HepG2 (cell line): Measurements from ENCODE around the gene AIP. TPM values are rescaled to one million over a fixed set of nuclear protein-coding genes. Genes with fewer than 3 reads are reported as not detected.

Experiments used
- ATF1 ChIP-seq: IDR thresholded peaks from 2 replicates; pipeline ENCODE4 v1.6.1; 2016; ENCODE audit warnings: mild to moderate bottlenecking, control low read depth
- CREB1 ChIP-seq, 2 experiments: fragments of 450-650 bp in 1 of 2; IDR thresholded peaks; 2 replicates each; pipeline ENCODE4 v1.6.1; 2016 to 2017; ENCODE audit warnings: control low read depth in 1 of 2, mild to moderate bottlenecking in 1 of 2, missing compliant biosample characterization in 1 of 2, missing genetic modification characterization in 1 of 2
- IRX3 ChIP-seq: sonication (generic); formaldehyde crosslinking; IDR thresholded peaks from 2 replicates; pipeline ENCODE4 v1.8.1; 2023; ENCODE audit warnings: mild to moderate bottlenecking, low read depth, missing genetic modification reagents, borderline replicate concordance
- MED1 ChIP-seq: sonication (generic); formaldehyde crosslinking; IDR thresholded peaks from 2 replicates; pipeline ENCODE4 v1.4.0; 2020; ENCODE audit warnings: missing genetic modification reagents
- MEIS1 ChIP-seq: sonication (generic); formaldehyde crosslinking; IDR thresholded peaks from 2 replicates; pipeline ENCODE4 v1.9.0; 2021; ENCODE audit warnings: mild to moderate bottlenecking, missing genetic modification reagents, moderate library complexity, borderline replicate concordance
- MTF1 ChIP-seq: sonication (generic); formaldehyde crosslinking; IDR thresholded peaks from 2 replicates; pipeline ENCODE4 v1.5.0; 2020; ENCODE audit warnings: missing genetic modification reagents
- MYC ChIP-seq: sonication (generic); formaldehyde crosslinking; IDR thresholded peaks from 2 replicates; pipeline ENCODE4 v1.9.0; 2021; ENCODE audit warnings: missing genetic modification reagents, borderline replicate concordance
- NRL ChIP-seq: sonication (generic); formaldehyde crosslinking; IDR thresholded peaks from 2 replicates; pipeline ENCODE4 v1.5.0; 2020; ENCODE audit warnings: missing genetic modification reagents, mild to moderate bottlenecking, moderate library complexity, borderline replicate concordance
- ZBTB38 ChIP-seq: sonication (generic); formaldehyde crosslinking; IDR thresholded peaks from 2 replicates; pipeline ENCODE4 v1.5.1; 2020; ENCODE audit warnings: mild to moderate bottlenecking, missing genetic modification reagents
- ZFP36L2 ChIP-seq: sonication (generic); formaldehyde crosslinking; IDR thresholded peaks from 2 replicates; pipeline ENCODE4 v1.4.0; 2020; ENCODE audit warnings: missing genetic modification reagents
- ZKSCAN8 ChIP-seq: IDR thresholded peaks from 2 replicates; pipeline ENCODE4 v1.6.1; 2016; ENCODE audit warnings: borderline replicate concordance, missing genetic modification reagents, missing compliant biosample characterization
- ZNF331 ChIP-seq: sonication (generic); formaldehyde crosslinking; IDR thresholded peaks from 2 replicates; pipeline ENCODE4 v1.4.0; 2020; ENCODE audit warnings: missing genetic modification reagents
- ZNF737 ChIP-seq: sonication (generic); formaldehyde crosslinking; IDR thresholded peaks from 2 replicates; pipeline ENCODE4 v1.5.0; 2020; ENCODE audit warnings: missing genetic modification reagents, mild to moderate bottlenecking, borderline replicate concordance
- ZNF75D ChIP-seq: sonication (generic); formaldehyde crosslinking; IDR thresholded peaks from 2 replicates; pipeline ENCODE4 v1.8.1; 2023; ENCODE audit warnings: missing genetic modification reagents, mild to moderate bottlenecking, borderline replicate concordance
- polyA plus RNA-seq, 8 experiments: library from polyadenylated mRNA; depleted of rRNA in 3 of 8; stranded (reverse) in 7 of 8; unstranded in 1 of 8; fragments of >200 nt; fragmentation: Illumina TruSeq in 4 of 8; extraction: Trizol in 4 of 8; gene quantifications; 2 replicates each; pipeline versions ENCODE4 v1.2.1 to v1.2.3, GENCODE V29; 2011 to 2016; ENCODE audit warnings: low read depth in 4 of 8, missing spikeins in 1 of 8, mixed read lengths in 1 of 8; ENCODE audit not compliant: insufficient read depth in 1 of 8
- total RNA-seq, 5 experiments: library from RNA; depleted of rRNA; stranded (reverse); fragments of >200 nt; fragmentation: Illumina TruSeq; extraction: Trizol; gene quantifications; 2 replicates each; pipeline ENCODE4 v1.2.3, GENCODE V29; 2016; ENCODE audit warnings: low read depth in 1 of 5
- TF ChIP-seq, protein P1 (sequence below): sonication (generic); formaldehyde crosslinking; IDR thresholded peaks from 2 replicates; pipeline ENCODE4 v1.9.0; 2021; ENCODE audit warnings: missing genetic modification reagents, mild to moderate bottlenecking, borderline replicate concordance
- TF ChIP-seq, protein P2 (sequence below): sonication (generic); formaldehyde crosslinking; IDR thresholded peaks from 2 replicates; pipeline ENCODE4 v1.4.0; 2020; ENCODE audit warnings: missing genetic modification reagents, mild to moderate bottlenecking, borderline replicate concordance
- TF ChIP-seq, protein P3 (sequence below): IDR thresholded peaks from 2 replicates; pipeline ENCODE4 v1.6.1; 2016; ENCODE audit warnings: low read depth, missing genetic modification reagents, missing compliant biosample characterization
- TF ChIP-seq, protein P4 (sequence below): IDR thresholded peaks from 2 replicates; pipeline ENCODE4 v1.6.1; 2016

The AIP gene
- total and polyA plus RNA-seq, 2 of the 13 experiments (the other 11 are each of a cell fraction or from before 2014, with no cell fraction given): 51.8 to 110 TPM

DNA sequence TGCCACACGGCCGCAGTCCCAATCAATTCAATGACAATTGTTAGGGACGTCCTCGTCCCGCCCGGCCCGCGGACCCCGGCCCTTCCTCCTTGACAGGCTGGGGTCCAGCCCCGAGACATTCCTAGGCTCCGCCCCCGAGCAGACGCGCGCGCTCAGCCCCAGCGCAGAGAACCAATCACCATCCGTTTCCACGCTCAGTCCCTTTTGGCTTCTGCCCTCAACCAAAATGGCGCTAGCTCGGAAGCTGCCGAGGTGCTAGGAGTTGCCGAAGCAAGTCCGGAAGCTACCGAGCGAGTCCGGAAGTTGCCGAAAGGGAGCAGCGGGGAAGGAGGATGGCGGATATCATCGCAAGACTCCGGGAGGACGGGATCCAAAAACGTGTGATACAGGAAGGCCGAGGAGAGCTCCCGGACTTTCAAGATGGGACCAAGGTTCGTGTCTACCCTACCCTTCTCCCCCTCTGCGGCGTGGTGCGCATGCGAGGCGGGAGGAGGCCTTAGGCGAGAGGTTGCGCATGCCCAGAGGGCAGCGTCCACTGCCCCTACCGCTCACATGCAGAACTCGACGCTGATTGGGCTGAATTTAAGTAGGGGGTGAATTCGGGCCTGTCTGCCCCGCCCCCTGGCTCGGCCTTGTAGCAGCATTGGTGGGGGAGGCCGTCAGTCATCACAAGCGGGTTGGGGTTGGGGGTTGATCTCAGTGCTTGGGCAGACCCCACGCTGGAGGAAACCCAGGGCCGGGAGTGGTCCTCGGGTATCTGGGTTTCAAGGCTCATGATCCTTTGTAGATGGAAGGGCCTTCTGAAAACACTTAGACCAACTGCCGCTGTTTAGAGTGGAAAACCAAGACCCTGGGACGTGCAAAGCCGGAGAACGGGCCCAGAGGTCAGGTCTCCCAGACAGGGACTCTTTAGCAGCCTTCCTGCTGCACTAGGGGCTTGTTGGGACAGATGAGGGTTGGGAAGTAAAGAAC lies at the start of gene AIP (continued):
- TF ChIP-seq ZFP36L2 (CRISPR knock-in tag) (no peak), ZNF75D (peak; percentile 97; the same call in 1 of the 2 replicates), ZKSCAN8 (CRISPR knock-in tag) (no peak; the same call in 1 of the 2 replicates), ZNF737 (CRISPR knock-in tag) (no peak), ATF1 (CRISPR knock-in tag) (peak; percentile 82), MYC (peak; percentile 78), CREB1 (IDR thresholded peaks at IDR 0.05) (peak; percentile 45; the same call in 1 of the 2 replicates), CREB1 (CRISPR knock-in tag; IDR thresholded peaks at IDR 0.05) (peak; percentile 91), MEIS1 (peak; percentile 95), ZBTB38 (peak; percentile 95), IRX3 (CRISPR knock-in tag) (peak; percentile 99), NRL (peak; percentile 99), MED1 (CRISPR knock-in tag) (peak; percentile 68), ZNF331 (peak; percentile 89; the same call in 1 of the 2 replicates), MTF1 (CRISPR knock-in tag) (no peak; the same call in 1 of the 2 replicates)
- TF ChIP-seq, protein P1, sequence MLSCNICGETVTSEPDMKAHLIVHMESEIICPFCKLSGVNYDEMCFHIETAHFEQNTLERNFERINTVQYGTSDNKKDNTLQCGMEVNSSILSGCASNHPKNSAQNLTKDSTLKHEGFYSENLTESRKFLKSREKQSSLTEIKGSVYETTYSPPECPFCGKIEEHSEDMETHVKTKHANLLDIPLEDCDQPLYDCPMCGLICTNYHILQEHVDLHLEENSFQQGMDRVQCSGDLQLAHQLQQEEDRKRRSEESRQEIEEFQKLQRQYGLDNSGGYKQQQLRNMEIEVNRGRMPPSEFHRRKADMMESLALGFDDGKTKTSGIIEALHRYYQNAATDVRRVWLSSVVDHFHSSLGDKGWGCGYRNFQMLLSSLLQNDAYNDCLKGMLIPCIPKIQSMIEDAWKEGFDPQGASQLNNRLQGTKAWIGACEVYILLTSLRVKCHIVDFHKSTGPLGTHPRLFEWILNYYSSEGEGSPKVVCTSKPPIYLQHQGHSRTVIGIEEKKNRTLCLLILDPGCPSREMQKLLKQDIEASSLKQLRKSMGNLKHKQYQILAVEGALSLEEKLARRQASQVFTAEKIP: no peak
- TF ChIP-seq, protein P2, sequence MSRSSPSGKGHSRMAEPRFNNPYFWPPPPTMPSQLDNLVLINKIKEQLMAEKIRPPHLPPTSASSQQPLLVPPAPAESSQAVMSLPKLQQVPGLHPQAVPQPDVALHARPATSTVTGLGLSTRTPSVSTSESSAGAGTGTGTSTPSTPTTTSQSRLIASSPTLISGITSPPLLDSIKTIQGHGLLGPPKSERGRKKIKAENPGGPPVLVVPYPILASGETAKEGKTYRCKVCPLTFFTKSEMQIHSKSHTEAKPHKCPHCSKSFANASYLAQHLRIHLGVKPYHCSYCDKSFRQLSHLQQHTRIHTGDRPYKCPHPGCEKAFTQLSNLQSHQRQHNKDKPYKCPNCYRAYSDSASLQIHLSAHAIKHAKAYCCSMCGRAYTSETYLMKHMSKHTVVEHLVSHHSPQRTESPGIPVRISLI (CRISPR knock-in tag): peak; percentile 36; the same call in 1 of the 2 replicates
- TF ChIP-seq, protein P3, sequence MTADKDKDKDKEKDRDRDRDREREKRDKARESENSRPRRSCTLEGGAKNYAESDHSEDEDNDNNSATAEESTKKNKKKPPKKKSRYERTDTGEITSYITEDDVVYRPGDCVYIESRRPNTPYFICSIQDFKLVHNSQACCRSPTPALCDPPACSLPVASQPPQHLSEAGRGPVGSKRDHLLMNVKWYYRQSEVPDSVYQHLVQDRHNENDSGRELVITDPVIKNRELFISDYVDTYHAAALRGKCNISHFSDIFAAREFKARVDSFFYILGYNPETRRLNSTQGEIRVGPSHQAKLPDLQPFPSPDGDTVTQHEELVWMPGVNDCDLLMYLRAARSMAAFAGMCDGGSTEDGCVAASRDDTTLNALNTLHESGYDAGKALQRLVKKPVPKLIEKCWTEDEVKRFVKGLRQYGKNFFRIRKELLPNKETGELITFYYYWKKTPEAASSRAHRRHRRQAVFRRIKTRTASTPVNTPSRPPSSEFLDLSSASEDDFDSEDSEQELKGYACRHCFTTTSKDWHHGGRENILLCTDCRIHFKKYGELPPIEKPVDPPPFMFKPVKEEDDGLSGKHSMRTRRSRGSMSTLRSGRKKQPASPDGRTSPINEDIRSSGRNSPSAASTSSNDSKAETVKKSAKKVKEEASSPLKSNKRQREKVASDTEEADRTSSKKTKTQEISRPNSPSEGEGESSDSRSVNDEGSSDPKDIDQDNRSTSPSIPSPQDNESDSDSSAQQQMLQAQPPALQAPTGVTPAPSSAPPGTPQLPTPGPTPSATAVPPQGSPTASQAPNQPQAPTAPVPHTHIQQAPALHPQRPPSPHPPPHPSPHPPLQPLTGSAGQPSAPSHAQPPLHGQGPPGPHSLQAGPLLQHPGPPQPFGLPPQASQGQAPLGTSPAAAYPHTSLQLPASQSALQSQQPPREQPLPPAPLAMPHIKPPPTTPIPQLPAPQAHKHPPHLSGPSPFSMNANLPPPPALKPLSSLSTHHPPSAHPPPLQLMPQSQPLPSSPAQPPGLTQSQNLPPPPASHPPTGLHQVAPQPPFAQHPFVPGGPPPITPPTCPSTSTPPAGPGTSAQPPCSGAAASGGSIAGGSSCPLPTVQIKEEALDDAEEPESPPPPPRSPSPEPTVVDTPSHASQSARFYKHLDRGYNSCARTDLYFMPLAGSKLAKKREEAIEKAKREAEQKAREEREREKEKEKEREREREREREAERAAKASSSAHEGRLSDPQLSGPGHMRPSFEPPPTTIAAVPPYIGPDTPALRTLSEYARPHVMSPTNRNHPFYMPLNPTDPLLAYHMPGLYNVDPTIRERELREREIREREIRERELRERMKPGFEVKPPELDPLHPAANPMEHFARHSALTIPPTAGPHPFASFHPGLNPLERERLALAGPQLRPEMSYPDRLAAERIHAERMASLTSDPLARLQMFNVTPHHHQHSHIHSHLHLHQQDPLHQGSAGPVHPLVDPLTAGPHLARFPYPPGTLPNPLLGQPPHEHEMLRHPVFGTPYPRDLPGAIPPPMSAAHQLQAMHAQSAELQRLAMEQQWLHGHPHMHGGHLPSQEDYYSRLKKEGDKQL (CRISPR knock-in tag): peak; percentile 37; the same call in 1 of the 2 replicates
- TF ChIP-seq, protein P4, sequence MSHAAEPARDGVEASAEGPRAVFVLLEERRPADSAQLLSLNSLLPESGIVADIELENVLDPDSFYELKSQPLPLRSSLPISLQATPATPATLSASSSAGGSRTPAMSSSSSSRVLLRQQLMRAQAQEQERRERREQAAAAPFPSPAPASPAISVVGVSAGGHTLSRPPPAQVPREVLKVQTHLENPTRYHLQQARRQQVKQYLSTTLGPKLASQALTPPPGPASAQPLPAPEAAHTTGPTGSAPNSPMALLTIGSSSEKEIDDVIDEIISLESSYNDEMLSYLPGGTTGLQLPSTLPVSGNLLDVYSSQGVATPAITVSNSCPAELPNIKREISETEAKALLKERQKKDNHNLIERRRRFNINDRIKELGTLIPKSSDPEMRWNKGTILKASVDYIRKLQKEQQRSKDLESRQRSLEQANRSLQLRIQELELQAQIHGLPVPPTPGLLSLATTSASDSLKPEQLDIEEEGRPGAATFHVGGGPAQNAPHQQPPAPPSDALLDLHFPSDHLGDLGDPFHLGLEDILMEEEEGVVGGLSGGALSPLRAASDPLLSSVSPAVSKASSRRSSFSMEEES (CRISPR knock-in tag): peak; percentile 84
